Measurements from ENCODE around the gene SAMD4B. TPM values are rescaled to one million over a fixed set of nuclear protein-coding genes. Genes with fewer than 3 reads are reported as not detected.

SAMD4B gene
- total RNA-seq, 3 donors from 2014 or later (not counting 1 experiment from before 2014, with no cell fraction given): 67.8 to 80.8 (median 78.9) TPM

GRCh38 chr19:39303373-39304184 lies 38.6 kb upstream of the SAMD4B start:
- Histone ChIP-seq H3K36me3 (ENCODE audit: control insufficient read depth, insufficient read depth, low read length) (peaks cover 4% of the 10 kb centered on the region), H3K4me1 (ENCODE audit: control insufficient read depth, insufficient read depth, low read length) (peaks cover 17% of the 10 kb centered on the region), H3K27me3 (ENCODE audit: control insufficient read depth, insufficient read depth, low read length) (no peaks in the 10 kb centered on the region), H3K4me3 (ENCODE audit: low read length) (no peak overlapping the region), H3K9me3 (ENCODE audit: control insufficient read depth, insufficient read depth, low read length) (no peaks in the 10 kb centered on the region), H3K27ac (ENCODE audit: low read length) (no peak overlapping the region)
- WGBS (ENCODE audit: insufficient coverage): 96% methylated on average over 10 of the region's 10 CpGs
- ATAC-seq (no peak), DNase-seq (no peak)
- Mint-ChIP-seq H3K27me3 (ENCODE audit: low read depth in 2 of 2) (no peaks in the 10 kb centered on the region), H3K4me1 (peaks cover 20 to 34% of the 10 kb centered on the region in 2 donors), H3K9me3 (no peaks in the 10 kb centered on the region), H3K36me3 (peaks cover 9% of the 10 kb centered on the region), H3K4me3 (no peak overlapping the region), H3K27ac (no peak overlapping the region)
- TF ChIP-seq CTCF (IDR thresholded peaks at IDR 0.05): no peak
- intact Hi-C loops (cut with micrococcal nuclease): no loop called here

- no peaks in the 10 kb centered on the region for H3K27me3 Mint-ChIP-seq (ENCODE audit: low read depth in 2 of 2)
- H3K9me3 ChIP-seq (ENCODE audit: control insufficient read depth, insufficient read depth, low read length): no peaks in the 10 kb centered on the region
- H3K4me3 ChIP-seq (ENCODE audit: low read length): no peak overlapping the region
- TF ChIP-seq CTCF (IDR thresholded peaks at IDR 0.05): no peak
- no peaks in the 10 kb centered on the region for H3K27me3 ChIP-seq (ENCODE audit: control insufficient read depth, insufficient read depth, low read length)
- intact Hi-C loops (cut with micrococcal nuclease): no loop called here
- H3K36me3 Mint-ChIP-seq: peaks cover 9% of the 10 kb centered on the region
- H3K4me1 ChIP-seq (ENCODE audit: control insufficient read depth, insufficient read depth, low read length): peaks cover 11% of the 10 kb centered on the region
- H3K27ac Mint-ChIP-seq: no peak overlapping the region
- no peaks in the 10 kb centered on the region for H3K9me3 Mint-ChIP-seq
- H3K36me3 ChIP-seq (ENCODE audit: control insufficient read depth, insufficient read depth, low read length): peaks cover 4% of the 10 kb centered on the region
- H3K4me3 Mint-ChIP-seq: no peak overlapping the region
- peaks cover 17 to 35% of the 10 kb centered on the region in 2 donors for H3K4me1 Mint-ChIP-seq
- ATAC-seq (no peak), DNase-seq (no peak)
- no peak overlapping the region for H3K27ac ChIP-seq (ENCODE audit: low read length)
Observed at GRCh38 chr19:39304185-39304513, 38.1 kb upstream of the SAMD4B start.

- Histone ChIP-seq H3K4me1 (ENCODE audit: control insufficient read depth, insufficient read depth, low read length) (peaks cover 3% of the 10 kb centered on the region), H3K27ac (ENCODE audit: low read length) (no peak overlapping the region), H3K9me3 (ENCODE audit: control insufficient read depth, insufficient read depth, low read length) (no peaks in the 10 kb centered on the region), H3K4me3 (ENCODE audit: low read length) (no peak overlapping the region), H3K27me3 (ENCODE audit: control insufficient read depth, insufficient read depth, low read length) (no peaks in the 10 kb centered on the region), H3K36me3 (ENCODE audit: control insufficient read depth, insufficient read depth, low read length) (peaks cover 4% of the 10 kb centered on the region)
- no peak for ATAC-seq
- intact Hi-C loops (cut with micrococcal nuclease): no loop called here
- H3K9me3 Mint-ChIP-seq: no peaks in the 10 kb centered on the region
- H3K4me1 Mint-ChIP-seq: peaks cover 14 to 34% of the 10 kb centered on the region in 2 donors
- 55% methylated on average over 5 of the region's 6 CpGs for WGBS (ENCODE audit: insufficient coverage)
- no peak overlapping the region for H3K27ac Mint-ChIP-seq
- no peak for DNase-seq
- H3K27me3 Mint-ChIP-seq (ENCODE audit: low read depth in 2 of 2): no peaks in the 10 kb centered on the region
- H3K36me3 Mint-ChIP-seq: peaks cover 9% of the 10 kb centered on the region
- H3K4me3 Mint-ChIP-seq: no peak overlapping the region
- TF ChIP-seq CTCF (IDR thresholded peaks at IDR 0.05): no peak
Observed at GRCh38 chr19:39304701-39305571, 37.3 kb upstream of the SAMD4B start.
